Activated CD4-positive, alpha-beta T cell treated with anti-CD3 and anti-CD28 coated beads, Interleukin-2, amount 50 U/mL, for 48 hours (primary cell): ENCODE measurements around the gene FTO.
"Not testable (repeated sequence)": the region's sequence is repeated elsewhere in the genome, so short reads cannot be mapped to it uniquely, and the experiment has no call there.

ENCODE experiments used
- DNase-seq, 2 experiments: peaks; one replicate each; pipeline ENCODE4 v3.0.0-alpha.2; 2020

Gene FTO

GRCh38 chr16:53876811-53877210, 172.9 kb downstream of the FTO start:
- no peak for DNase-seq

DNA sequence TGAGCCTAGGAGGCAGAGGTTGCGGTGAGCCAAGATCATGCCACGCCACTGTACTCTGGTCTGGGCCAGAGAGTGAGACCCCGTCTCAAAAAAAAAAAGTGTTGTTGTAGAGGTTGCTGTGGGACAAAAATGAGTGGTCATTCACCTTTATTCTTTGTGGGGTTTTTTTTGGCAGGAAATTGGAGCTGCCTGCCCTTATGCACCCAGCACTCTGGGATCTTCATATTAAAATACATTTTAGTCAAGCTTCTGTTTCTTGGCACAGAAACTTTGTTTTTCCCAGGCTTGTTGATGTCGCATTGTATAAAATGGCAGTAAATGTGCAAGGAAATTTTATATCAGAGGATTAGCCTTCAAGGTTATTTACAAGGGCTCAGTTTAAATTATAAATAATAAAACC, 174.3 kb downstream of the FTO start:
- no peak for DNase-seq

DNA sequence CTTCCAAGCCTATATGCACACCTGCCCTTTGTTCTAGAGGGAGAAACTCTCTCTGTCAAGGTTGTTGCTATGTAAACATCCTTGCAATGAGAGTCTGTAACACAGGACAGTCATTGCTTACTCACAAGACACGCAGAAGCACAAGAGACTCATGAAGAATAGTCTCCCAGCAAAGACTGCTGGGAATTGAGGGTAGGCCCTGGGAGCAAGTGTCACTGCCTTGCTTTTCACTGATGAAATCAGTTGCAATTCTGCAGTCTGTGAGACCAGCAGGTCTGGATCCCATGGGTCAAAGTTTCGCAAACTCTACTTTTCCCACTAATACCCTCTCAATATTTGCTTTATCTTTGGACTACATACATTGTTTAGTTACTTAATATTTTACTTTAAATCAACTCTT, 177.4 kb downstream of the FTO start:
- DNase-seq = no peak

DNA sequence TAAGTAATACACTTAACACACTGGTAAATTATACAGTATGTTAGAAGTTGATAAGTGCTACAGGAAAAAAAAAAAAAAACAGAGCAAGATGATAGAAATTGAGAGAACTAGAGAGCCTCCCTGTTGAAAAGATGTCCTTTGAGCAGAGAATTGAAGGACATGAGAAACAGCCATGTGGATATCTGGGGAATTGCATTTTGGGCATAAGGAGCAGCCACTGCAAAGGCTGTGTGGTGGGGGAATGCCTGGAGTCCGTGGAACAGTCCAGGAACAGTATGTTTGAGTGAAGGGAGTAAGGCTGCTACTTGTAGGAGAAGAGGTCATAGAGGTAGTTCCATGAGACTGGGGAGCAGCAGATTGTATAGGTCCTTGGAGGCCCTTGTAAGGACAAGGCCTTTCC, 178.4 kb downstream of the FTO start:
- no peak for DNase-seq

- no peak for DNase-seq
Measured at GRCh38 chr16:53884748-53885147, 180.8 kb downstream of the FTO start.

DNA sequence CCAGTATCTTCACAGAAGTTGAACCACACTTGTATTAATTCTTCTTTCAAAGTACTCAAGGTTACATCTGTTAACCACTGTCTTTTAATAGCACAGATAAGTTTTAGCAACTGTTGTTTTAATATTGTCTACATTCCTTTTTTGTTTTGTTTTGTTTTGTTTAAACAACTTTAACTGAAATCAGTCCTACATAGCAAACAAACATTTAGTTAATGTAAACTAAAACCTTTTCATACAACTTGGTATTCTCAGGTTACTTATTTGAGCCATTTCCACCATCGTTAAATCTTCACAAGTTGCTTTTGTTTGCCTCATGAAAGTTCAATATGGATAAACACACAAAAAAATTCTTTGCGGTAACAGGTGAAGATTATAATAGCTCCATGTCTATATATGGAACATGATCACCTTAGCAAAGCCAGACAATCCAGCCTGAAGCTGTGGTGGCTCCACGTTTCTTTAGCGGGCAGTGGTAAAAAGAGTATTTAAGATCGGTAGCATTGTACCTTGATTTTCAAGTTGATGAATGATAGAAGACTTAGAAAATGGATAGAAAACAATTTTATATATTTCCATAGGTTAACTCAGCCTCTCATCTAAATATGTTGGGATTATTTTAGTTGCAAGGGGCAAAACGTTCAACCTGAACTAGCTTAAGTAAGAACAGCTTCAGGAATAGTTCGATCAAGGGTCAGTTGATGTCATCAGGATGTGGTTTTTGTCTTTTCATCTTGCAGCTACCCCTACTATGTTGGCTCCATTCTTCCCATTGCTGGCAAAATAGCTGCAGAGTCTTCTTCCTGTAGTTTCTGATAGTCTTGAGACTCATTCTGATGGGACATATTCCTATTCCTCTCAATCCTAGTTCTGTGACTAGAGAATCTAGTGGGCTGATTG, 182.8 kb downstream of the FTO start:
- no peak for DNase-seq

DNA sequence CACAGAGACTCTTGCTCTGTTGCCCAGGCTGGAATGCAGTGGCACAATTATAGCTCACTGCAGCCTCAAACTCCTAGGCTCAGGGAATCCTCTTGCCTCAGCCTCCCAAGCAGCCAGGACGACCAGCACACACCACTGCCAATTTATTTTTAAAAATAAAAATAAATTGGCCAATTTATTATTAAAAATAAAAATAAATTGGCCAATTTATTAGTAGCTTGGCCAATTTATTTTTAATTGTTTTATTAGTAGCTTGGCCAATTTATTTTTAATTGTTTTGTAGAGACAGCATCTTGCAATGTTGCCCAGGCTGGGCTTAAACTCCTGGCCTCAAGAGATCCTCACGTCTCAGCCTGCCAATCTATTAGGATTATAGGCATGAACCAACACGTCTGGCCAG, 184.3 kb downstream of the FTO start:
- no peak for DNase-seq

DNA sequence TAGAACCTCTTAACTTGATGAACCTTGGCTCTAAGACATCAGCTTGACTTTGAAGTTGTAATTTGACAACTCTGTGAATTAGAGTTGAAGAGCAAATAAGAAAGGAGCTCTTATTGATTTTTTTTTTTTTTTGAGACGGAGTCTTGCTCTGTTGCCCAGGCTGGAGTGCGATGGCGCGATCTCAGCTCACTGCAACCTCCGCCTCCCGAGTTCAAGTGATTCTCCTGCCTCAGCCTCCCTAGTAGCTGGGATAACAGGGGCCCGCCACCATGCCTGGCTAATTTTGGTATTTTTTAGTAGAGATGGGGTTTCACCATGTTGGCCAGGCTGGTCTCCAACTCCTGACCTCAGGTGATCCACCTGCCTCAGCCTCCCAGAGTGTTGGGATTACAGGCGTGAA, 186.9 kb downstream of the FTO start:
- DNase-seq = not testable (repeated sequence)

GRCh38 chr16:53891409-53892139, 187.6 kb downstream of the FTO start:
- DNase-seq = no peak

DNA sequence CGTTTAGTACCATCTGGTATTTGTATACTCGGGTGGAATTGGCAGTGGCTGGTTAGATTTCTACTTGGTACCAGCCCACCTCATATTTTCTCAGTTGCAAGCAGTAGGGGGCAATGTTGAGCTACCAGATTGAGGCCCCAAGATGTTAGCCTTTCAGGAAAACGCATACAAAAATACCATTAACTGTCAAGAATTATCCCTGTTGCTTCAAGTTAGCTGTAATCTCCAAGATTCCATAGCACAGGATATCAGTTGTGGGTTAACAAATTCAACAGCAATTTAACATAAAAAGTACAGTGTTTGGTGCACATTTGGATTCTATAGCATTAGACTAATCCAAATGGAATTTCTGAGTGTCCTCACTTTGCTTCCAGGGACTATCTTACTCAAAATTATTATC, 188.2 kb downstream of the FTO start:
- peak; percentile 44 to 56 for DNase-seq

- no peak for DNase-seq
Measured at GRCh38 chr16:53893731-53894435, 189.9 kb downstream of the FTO start.

DNA sequence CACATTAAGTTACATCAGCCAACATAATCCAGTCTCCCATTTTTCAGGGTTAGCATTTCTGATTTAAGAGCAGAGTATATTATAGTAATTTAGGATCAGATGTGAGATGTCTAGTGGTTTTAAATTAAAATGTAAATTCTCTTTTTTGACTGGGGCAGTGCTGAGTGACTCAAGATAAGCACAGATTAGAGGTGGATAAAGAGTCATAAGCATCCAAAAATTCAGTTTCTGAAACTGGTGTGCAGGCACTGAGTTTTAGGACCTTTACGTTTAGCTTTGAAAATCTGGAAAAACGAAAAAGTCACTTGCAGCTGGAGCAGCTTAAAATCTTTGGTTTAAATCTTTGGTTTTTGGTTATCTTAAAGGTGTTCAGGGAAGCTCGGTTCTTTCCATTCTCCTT, 190.7 kb downstream of the FTO start:
- DNase-seq = no peak

DNA sequence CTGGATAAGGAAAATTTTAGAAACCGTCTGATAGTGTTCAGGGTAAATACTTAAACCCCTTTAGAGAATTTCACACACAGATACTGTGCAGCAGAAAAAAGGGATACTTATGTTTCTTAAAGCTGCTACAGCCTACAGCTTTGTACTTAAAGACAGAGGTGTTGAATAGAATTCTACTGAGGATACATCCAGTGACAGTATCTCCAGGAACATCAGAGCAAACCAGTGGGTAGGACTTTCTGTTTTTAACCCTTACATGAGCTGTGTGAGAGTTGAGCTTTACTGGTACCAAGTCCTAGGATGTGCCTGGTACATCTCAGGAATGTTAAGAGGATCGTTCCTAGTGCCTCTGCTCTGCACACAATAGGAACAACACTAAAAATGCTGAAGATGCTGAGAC, 191.5 kb downstream of the FTO start:
- no peak for DNase-seq

- DNase-seq = no peak
Measured at GRCh38 chr16:53895851-53896250, 191.9 kb downstream of the FTO start.

DNA sequence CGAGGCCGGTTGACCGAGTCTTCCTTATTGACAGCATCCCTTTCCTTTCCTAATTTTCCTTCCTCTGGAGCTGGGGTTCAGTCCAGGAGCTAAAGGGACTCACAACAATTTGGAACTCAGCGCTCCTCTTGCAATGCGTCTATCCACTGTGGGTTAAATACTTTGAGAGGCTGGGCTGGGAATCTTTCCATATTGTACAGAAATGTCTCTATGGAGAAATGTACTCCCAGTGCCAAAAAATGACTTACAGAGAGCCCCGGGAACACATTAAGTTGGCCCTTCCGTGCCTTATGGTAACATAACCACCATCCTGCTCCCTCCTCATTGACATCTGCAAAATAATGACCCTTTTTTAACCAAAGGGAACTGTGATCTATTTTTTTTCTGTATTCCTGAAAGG, 192.8 kb downstream of the FTO start:
- no peak for DNase-seq

DNA sequence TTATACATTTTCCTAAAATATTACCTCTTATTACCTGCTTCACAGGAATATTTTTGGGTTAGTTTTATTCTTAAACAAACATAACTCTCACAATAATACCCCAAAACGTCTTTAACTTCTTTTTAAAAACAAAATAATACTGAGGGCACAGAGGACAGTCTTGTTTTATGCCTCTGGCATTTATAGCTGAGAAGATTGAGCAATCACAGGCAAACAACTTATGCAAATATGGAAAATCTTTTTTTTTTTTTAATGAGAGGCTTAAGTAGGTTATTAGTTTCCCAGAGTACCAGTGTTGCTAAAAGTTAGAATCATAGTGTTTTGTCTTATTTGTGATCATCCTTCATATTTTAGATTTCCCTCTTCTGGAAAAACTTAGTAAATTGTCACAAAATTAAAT, 195.0 kb downstream of the FTO start:
- no peak for DNase-seq

DNA sequence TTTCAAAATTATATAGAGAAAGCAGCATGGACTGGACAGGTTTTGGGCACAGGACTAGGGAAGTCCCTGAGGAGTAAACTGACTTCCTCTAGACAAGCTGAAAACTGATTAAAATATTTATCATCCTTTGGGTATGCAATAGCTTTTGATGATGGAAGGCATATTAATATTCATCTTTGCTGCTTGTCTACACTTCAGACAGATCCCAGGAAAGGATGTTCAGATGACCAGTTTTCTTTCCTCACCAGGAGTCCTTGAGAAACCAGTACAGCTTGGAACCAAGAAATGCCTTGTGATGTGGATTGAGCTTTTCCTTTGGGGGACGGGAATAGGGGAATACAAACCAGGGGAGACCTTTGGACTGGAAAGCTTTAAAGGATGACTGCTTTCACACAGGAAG, 195.5 kb downstream of the FTO start:
- no peak for DNase-seq

GRCh38 chr16:53900667-53901066, 196.7 kb downstream of the FTO start:
- DNase-seq = no peak

DNA sequence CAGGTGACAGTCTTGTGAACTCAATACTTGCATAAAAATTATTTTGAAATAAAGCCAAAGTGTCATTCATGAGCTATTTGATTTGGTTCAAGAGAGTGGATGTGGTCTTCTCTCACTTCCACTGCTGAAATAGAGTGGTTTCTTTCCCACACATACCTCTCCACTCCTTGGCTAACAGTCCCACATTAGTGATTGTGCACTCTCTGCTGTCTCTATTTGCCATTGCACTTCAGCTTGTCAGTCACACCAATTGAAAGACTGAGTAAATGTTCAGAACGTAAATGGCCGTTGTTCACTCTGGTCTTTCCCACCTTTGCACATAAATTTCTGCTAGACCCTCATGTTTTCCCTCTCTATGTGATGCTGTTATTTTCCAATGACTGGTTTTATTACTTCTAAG, 197.5 kb downstream of the FTO start:
- DNase-seq = no peak

DNA sequence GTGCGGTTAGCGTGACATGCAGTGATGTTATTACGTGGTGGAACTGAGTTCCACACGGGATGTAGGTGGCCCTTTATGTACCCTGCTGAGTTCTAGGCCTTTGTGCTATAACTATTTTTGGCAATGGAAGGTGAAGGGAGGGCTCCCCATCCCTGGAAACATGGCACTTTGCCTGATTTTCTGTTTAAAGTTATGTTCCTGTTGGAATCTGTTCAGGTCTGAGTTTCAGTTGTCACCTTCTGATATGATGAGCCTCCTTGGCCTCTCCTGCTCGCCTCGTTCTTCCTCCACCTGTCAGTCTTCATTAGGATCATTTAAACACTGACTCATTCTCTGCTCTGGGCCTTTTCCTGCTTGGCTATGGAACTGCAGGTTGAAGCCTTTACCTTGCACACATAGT, 200.6 kb downstream of the FTO start:
- DNase-seq = no peak

GRCh38 chr16:53905028-53905427, 201.1 kb downstream of the FTO start:
- no peak for DNase-seq

GRCh38 chr16:53908731-53909130, 204.8 kb downstream of the FTO start:
- no peak for DNase-seq

DNA sequence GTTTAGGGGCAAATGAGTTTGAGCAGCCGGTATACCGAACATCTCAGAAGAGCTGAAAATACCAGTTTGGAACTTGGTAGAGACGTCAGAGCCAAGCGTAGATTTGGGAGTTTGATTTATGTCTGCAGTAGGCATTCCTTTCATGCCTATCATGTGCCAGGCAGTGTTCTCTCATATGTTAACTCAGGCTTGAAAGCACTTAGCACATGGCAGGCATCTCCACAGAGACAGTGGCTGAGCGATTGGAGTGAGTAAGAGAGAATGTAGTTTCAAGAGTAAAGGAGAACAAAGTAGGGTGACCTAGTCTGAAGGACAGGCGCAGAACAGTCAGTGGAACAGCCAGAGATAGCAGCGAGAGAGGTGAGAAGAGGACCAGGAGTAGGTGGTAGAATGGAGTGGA, 207.0 kb downstream of the FTO start:
- no peak for DNase-seq

- DNase-seq = no peak
Measured at GRCh38 chr16:53911513-53911912, 207.6 kb downstream of the FTO start.
